Retinal pigment epithelial cell (primary cell): ENCODE data around the gene LHPP.

Experiments used
- DNase-seq: peaks from one replicate; pipeline ENCODE4 v3.0.0-alpha.2; 2010; ENCODE audit warnings: low read depth
- H3K4me3 ChIP-seq: 2 replicates; pipeline ENCODE4 v1.5.1; 2011; ENCODE audit warnings: mild to moderate bottlenecking, low read length, control low read depth, moderate library complexity
- TF ChIP-seq, protein P1 (sequence below): conservative IDR thresholded peaks from 2 replicates; pipeline ENCODE4 v1.5.1; 2011; ENCODE audit warnings: low read depth, low read length, control low read depth, inconsistent platforms

The LHPP gene

DNA sequence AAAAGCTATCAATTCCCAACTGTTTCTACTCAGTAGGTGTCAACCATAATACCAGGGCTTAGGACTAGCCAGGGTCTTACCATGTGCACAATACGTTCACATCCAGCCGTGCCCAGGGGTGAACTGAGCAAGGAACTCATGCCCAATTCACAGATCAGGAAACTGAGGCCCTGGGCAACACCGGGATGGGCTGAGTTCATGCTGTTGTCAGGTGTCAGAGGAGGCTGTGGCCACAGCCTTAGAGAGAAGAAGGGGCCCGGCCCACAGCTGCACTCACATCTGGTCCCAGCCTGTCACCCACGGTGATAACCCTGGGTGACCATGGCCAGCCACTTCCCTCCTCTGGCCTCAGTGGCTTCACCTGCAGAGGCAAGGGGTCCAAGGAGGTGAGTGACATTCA is 190.6 kb downstream of the LHPP start:
- TF ChIP-seq, protein P1, sequence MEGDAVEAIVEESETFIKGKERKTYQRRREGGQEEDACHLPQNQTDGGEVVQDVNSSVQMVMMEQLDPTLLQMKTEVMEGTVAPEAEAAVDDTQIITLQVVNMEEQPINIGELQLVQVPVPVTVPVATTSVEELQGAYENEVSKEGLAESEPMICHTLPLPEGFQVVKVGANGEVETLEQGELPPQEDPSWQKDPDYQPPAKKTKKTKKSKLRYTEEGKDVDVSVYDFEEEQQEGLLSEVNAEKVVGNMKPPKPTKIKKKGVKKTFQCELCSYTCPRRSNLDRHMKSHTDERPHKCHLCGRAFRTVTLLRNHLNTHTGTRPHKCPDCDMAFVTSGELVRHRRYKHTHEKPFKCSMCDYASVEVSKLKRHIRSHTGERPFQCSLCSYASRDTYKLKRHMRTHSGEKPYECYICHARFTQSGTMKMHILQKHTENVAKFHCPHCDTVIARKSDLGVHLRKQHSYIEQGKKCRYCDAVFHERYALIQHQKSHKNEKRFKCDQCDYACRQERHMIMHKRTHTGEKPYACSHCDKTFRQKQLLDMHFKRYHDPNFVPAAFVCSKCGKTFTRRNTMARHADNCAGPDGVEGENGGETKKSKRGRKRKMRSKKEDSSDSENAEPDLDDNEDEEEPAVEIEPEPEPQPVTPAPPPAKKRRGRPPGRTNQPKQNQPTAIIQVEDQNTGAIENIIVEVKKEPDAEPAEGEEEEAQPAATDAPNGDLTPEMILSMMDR, result no peak
- DNase-seq, result no peak
- H3K4me3 ChIP-seq, result no peak overlapping the region

DNA sequence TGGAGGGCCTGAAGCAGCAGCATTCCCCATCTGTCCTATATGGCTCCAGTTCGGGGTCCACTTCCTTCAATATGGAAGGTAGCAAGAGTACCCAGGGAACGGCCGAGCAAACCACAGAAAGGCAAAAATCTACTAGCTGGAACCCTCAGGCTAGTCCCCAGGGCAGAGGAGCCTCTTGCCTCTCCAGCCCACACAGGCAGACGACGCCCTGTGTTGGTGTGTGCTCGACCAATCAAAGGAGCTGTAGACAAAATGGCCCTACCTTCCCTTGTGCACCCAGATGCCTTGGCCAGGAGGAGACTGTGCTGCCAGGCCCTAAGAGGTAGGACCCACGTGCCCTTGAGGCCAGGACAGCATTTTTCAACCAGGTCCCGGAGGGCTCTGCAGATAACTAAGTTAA is 191.1 kb downstream of the LHPP start:
- no peak overlapping the region for H3K4me3 ChIP-seq
- TF ChIP-seq, protein P1, result no peak
- DNase-seq, result no peak

DNA sequence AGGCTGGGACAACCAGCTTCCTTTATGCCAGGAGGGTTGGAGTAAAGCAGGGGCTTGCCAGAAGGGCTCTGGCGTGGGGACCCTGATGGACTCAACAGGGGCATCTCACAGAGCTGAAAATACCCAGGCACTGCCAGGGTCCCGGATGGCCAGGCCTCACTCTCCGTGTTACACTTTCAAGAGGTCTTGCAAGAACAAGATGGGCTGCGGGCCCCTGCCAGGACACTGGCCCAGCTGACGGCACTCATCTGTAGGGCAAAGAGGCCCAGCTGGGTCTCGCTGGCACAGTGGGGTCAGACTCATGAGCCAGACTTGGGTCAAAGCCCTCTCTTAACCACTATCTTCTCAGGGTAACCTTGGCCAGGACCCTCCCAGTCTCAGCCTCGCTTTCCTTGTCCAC is 191.7 kb downstream of the LHPP start:
- TF ChIP-seq, protein P1, result no peak
- no peak for DNase-seq
- no peak overlapping the region for H3K4me3 ChIP-seq

DNA sequence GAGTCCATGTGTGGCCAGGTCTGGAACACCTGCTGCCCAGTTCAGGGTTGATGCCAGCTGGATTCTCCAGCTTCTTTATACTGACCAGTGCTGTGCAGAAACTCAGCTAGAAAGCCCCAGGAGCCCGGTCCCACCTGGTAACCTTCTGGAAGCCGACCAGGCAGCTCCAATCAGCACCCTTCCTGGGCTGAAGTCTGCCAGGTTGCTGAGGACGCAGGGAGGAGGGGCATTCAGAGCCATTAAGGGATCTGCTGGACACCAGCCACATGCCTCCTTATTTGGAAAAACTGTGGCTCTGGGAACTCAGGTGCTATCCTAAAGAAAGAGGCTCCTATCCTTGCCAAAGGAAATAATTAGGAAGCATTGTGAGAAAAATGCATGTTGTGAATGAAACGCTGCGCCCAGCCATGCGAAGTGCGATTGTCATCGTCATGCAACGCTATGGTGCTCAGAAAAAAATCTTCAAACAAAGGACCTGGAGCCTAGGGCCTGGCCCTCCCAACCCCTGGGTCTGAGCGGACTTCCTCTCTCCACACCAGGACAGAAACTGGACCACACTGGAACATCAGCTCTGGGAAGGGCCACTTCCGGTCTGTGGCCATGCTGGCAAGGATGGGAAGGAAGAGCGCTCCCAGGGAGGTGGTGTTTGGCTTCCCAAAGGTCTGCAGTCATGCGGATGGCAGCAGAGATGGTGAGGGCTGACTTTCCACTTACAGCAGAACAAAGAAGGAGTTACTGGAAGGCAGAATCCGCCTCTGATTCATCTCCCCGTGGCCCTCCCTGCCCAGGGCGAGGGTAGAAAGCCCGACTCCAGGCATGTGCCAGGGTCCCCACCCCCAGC is 192.4 kb downstream of the LHPP start:
- H3K4me3 ChIP-seq, result no peak overlapping the region
- TF ChIP-seq, protein P1, result no peak
- DNase-seq, result no peak

DNA sequence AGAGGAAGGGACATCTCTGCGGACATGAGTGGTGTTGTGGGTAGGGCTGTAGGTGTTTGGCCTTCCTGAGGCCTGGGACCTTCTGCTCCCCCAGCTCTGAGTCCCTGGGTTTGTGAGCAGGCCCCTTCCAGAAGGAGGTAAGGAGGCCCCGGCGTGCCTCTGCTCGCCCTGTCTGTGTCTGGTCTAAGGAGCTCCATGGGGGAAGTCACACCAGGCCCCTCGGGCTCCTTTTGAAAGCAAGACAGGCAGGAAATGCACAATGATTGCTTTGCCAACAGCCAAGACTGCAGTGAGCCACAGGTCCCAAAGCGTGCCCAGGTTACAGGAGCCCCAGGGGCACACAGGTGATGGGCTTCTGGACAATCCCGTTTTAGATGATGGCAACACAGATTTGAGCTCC is 193.1 kb downstream of the LHPP start:
- H3K4me3 ChIP-seq, result no peak overlapping the region
- TF ChIP-seq, protein P1, result no peak
- no peak for DNase-seq

DNA sequence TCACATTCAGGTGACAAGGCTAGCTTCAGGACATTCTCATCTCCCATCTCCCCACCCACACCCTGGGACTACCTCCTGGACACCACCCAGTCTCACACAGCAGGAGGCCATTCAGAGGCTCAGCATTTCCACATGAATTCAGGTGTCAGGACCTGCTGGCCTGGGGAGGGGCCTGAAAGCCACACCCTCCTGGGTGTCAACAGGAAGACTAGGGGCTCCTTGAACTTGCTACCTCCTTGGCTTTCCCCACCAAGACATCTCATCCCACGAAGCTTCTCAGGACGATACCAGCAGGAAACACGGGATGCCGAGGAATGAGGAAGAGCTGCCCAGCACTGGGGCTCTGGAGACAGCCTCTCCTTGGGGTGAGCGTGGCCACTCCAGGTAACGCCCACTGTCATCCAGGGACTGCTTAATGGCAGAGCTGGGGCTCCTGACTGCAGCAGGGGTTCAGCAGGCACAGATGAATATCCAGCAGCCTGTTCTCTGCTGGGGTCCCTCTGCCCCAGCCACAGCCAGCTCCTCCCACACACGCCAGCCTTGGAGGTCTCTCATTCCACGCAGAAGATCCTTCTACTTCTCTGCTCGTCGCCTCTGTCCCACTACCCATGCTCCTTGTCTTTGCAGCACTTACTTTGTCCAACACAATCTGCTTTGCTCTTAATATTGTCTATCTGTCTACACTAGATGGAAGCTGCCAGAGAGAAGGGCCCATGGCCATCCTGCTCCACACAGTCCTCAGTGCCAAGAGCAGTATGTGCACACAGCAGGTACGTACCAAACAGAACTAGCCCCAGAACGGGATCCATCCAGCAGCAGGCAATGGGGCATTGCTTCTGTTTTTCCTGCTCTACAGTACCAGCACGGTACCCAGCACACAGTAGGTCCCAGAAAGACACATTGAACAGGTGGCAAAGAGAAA is 193.8 kb downstream of the LHPP start:
- TF ChIP-seq, protein P1, result no peak
- H3K4me3 ChIP-seq, result no peak overlapping the region
- no peak for DNase-seq
